IMR-90 (cell line): Measurements from ENCODE around the gene SIRT2. TPM values are rescaled to one million over a fixed set of nuclear protein-coding genes. Genes with fewer than 3 reads are reported as not detected.

Experiments used
- ATAC-seq: fragments of 200-7000 bp; cut with Tn5 transposase; 2 replicates; pipeline ENCODE4 v1.9.1; 2020; ENCODE audit warnings: low read depth, mild to moderate bottlenecking, moderate library complexity
- BruUV-seq: library from RNA; stranded (reverse); fragments of 400-500 nt; replicated peaks from 2 replicates; lab custom pipeline; 2021; lab: Mats Ljungman, UMichigan
- CTCF ChIA-PET: fragments of 300-600 bp; formaldehyde crosslinking; extraction: SDS; loops from one replicate; lab custom pipeline; 2021; ENCODE audit warnings: antibody characterized with exemption; lab: Yijun Ruan, JAX
- POLR2A ChIA-PET: fragments of 300-600 bp; sonication (Branson Sonifier 250); formaldehyde crosslinking; loops from one replicate; lab custom pipeline; 2022; ENCODE audit warnings: antibody characterized with exemption; ENCODE audit not compliant: unreplicated experiment; lab: Charles Lee
- DNase-seq: peaks from one replicate; pipeline ENCODE4 v3.0.0; 2013
- H2AFZ ChIP-seq: replicated peaks from 2 replicates; pipeline ENCODE3; 2013; ENCODE audit warnings: low read length, mild to moderate bottlenecking; ENCODE audit not compliant: poor library complexity
- H2AK5ac ChIP-seq: 2 replicates; pipeline ENCODE4 v1.6.1; 2013; ENCODE audit warnings: low read depth, low read length, inconsistent platforms
- H2AK9ac ChIP-seq: replicated peaks from 2 replicates; pipeline ENCODE3; 2013; ENCODE audit warnings: mild to moderate bottlenecking, low read depth, low read length, moderate library complexity; ENCODE audit not compliant: poor library complexity
- H2BK120ac ChIP-seq: 2 replicates; pipeline ENCODE4 v1.6.1; 2013; ENCODE audit warnings: low read depth, low read length, inconsistent platforms
- H2BK15ac ChIP-seq: 3 replicates; pipeline ENCODE4 v1.6.1; 2013; ENCODE audit warnings: low read depth, low read length, inconsistent platforms
- H2BK20ac ChIP-seq: 2 replicates; pipeline ENCODE4 v1.6.1; 2013; ENCODE audit warnings: low read depth, mild to moderate bottlenecking, inconsistent platforms, low read length, moderate library complexity
- H2BK5ac ChIP-seq: 2 replicates; pipeline ENCODE4 v1.6.1; 2013; ENCODE audit warnings: mild to moderate bottlenecking, low read depth, low read length, inconsistent platforms; ENCODE audit not compliant: poor library complexity, severe bottlenecking
- H3K14ac ChIP-seq: replicated peaks from 2 replicates; pipeline ENCODE4 v1.6.1; 2013; ENCODE audit warnings: low read depth, low read length, inconsistent platforms
- H3K18ac ChIP-seq: 2 replicates; pipeline ENCODE4 v1.6.1; 2013; ENCODE audit warnings: low read depth, low read length, control low read depth
- H3K23ac ChIP-seq: 2 replicates; pipeline ENCODE4 v1.6.1; 2013; ENCODE audit warnings: low read depth, low read length, inconsistent platforms
- H3K27ac ChIP-seq: 2 replicates; pipeline ENCODE4 v1.5.1; 2013; ENCODE audit warnings: mild to moderate bottlenecking, control low read depth, low read length; ENCODE audit not compliant: insufficient read depth
- H3K27me3 ChIP-seq: 2 replicates; pipeline ENCODE4 v1.6.1; 2013; ENCODE audit warnings: low read length; ENCODE audit not compliant: control insufficient read depth, insufficient read depth
- H3K36me3 ChIP-seq: 2 replicates; pipeline ENCODE4 v1.6.1; 2013; ENCODE audit warnings: low read length, mixed read lengths; ENCODE audit not compliant: control insufficient read depth, insufficient read depth
- H3K4ac ChIP-seq: 2 replicates; pipeline ENCODE4 v1.6.1; 2013; ENCODE audit warnings: low read depth, low read length, inconsistent platforms
- H3K4me1 ChIP-seq: 2 replicates; pipeline ENCODE4 v1.6.1; 2013; ENCODE audit warnings: low read length, mixed read lengths; ENCODE audit not compliant: control insufficient read depth, insufficient read depth
- H3K4me2 ChIP-seq: 2 replicates; pipeline ENCODE4 v1.6.1; 2013; ENCODE audit warnings: low read depth, mild to moderate bottlenecking, control low read depth, low read length, moderate library complexity
- H3K4me3 ChIP-seq: 2 replicates; pipeline ENCODE4 v1.5.1; 2013; ENCODE audit warnings: low read depth, mild to moderate bottlenecking, control low read depth, low read length, moderate library complexity; ENCODE audit not compliant: insufficient read depth
- H3K56ac ChIP-seq: 2 replicates; pipeline ENCODE4 v1.6.1; 2013; ENCODE audit warnings: low read length, inconsistent platforms; ENCODE audit not compliant: insufficient read depth; ENCODE audit errors: extremely low read depth
- H3K79me1 ChIP-seq, 2 experiments: 2 replicates each; pipeline ENCODE4 v1.6.1; 2013; ENCODE audit warnings: low read length in 2 of 2, inconsistent platforms in 1 of 2, low read depth in 1 of 2
- H3K9ac ChIP-seq: 2 replicates; pipeline ENCODE4 v1.6.1; 2013; ENCODE audit warnings: low read depth, low read length, control low read depth
- H3K9me1 ChIP-seq: 2 replicates; pipeline ENCODE4 v1.6.1; 2013; ENCODE audit warnings: low read length, inconsistent platforms; ENCODE audit not compliant: insufficient read depth
- H3K9me3 ChIP-seq: 2 replicates; pipeline ENCODE4 v1.6.1; 2013; ENCODE audit warnings: low read length; ENCODE audit not compliant: control insufficient read depth, insufficient read depth
- H4K20me1 ChIP-seq: 2 replicates; pipeline ENCODE4 v1.6.1; 2013; ENCODE audit warnings: low read length, inconsistent platforms; ENCODE audit not compliant: insufficient read depth
- H4K5ac ChIP-seq: 2 replicates; pipeline ENCODE4 v1.6.1; 2013; ENCODE audit warnings: mild to moderate bottlenecking, low read depth, low read length, control low read depth
- H4K8ac ChIP-seq, 2 experiments: 2 replicates each; pipeline ENCODE4 v1.6.1; 2013; ENCODE audit warnings: low read depth in 2 of 2, low read length in 2 of 2, control low read depth in 1 of 2, inconsistent platforms in 1 of 2
- H4K91ac ChIP-seq: 2 replicates; pipeline ENCODE4 v1.6.1; 2013; ENCODE audit warnings: low read depth, low read length, inconsistent platforms; ENCODE audit not compliant: insufficient read depth
- BHLHE40 ChIP-seq: fragments of 150-350 bp; IDR thresholded peaks from 2 replicates; pipeline ENCODE4 v1.6.1; 2016; ENCODE audit warnings: mild to moderate bottlenecking, low read depth, low read length
- CEBPB ChIP-seq: IDR thresholded peaks from 2 replicates; pipeline ENCODE4 v1.6.1; 2012; ENCODE audit warnings: low read depth, low read length, improper control_type of control experiment
- CHD1 ChIP-seq: IDR thresholded peaks from 2 replicates; pipeline ENCODE4 v1.6.1; 2012; ENCODE audit warnings: low read depth, low read length, improper control_type of control experiment
- FOS ChIP-seq: fragments of 150-350 bp; IDR thresholded peaks from 2 replicates; pipeline ENCODE4 v1.6.1; 2016; ENCODE audit warnings: low read depth, low read length
- MAFK ChIP-seq: IDR thresholded peaks from 2 replicates; pipeline ENCODE4 v1.6.1; 2012; ENCODE audit warnings: low read depth, low read length, improper control_type of control experiment
- MAZ ChIP-seq: IDR thresholded peaks from 2 replicates; pipeline ENCODE4 v1.6.1; 2012; ENCODE audit warnings: low read depth, mild to moderate bottlenecking, low read length, improper control_type of control experiment, moderate library complexity, borderline replicate concordance
- MXI1 ChIP-seq: IDR thresholded peaks from 2 replicates; pipeline ENCODE4 v1.6.1; 2012; ENCODE audit warnings: low read depth, mild to moderate bottlenecking, low read length, moderate library complexity, borderline replicate concordance
- NFE2L2 ChIP-seq: fragments of 150-350 bp; IDR thresholded peaks from 2 replicates; pipeline ENCODE4 v1.6.1; 2016; ENCODE audit warnings: low read depth, mild to moderate bottlenecking, low read length
- POLR2A ChIP-seq: IDR thresholded peaks from 2 replicates; pipeline ENCODE4 v1.6.1; 2012; ENCODE audit warnings: mild to moderate bottlenecking, low read depth, low read length
- RCOR1 ChIP-seq: IDR thresholded peaks from 2 replicates; pipeline ENCODE4 v1.6.1; 2012; ENCODE audit warnings: mild to moderate bottlenecking, low read length, improper control_type of control experiment; ENCODE audit not compliant: insufficient replicate concordance
- RFX5 ChIP-seq: IDR thresholded peaks from 2 replicates; pipeline ENCODE4 v1.8.0; 2012; ENCODE audit warnings: low read depth, mild to moderate bottlenecking, low read length, moderate library complexity
- SMC3 ChIP-seq: fragments of 150-350 bp; IDR thresholded peaks from 2 replicates; pipeline ENCODE4 v1.6.1; 2016; ENCODE audit warnings: low read depth, mild to moderate bottlenecking, antibody characterized with exemption, low read length, moderate library complexity
- WGBS, 2 experiments: methylation state at CpG; one replicate each; pipeline versions ENCODE4 v1.1.5 to v1.1.7; 2013; ENCODE audit warnings: missing lambda C conversion rate in 2 of 2; ENCODE audit not compliant: insufficient read length in 1 of 2; ENCODE audit errors: extremely low coverage in 2 of 2; 5-methylcytosine and 5-hydroxymethylcytosine counted together
- dilution Hi-C: fragments of 300-500 bp; cut with HindIII; formaldehyde crosslinking; loops from one replicate; pipeline ENCODE4 v1.14.3; 2018; ENCODE audit warnings: low sequenced_read_pairs; ENCODE audit not compliant: unreplicated experiment
- in situ Hi-C: fragments of 300-500 bp; cut with MboI; formaldehyde crosslinking; loops from 3 replicates; pipeline ENCODE4 v1.14.3; 2019; ENCODE audit warnings: low sequenced_read_pairs, inconsistent platforms, mixed read lengths
- intact Hi-C: fragments of 100-400 bp; cut with micrococcal nuclease; formaldehyde crosslinking; loops from 2 replicates; pipeline ENCODE4 v1.10.0; 2022
- polyA plus RNA-seq, 3 experiments: library from polyadenylated mRNA; depleted of rRNA; stranded (reverse); fragments of >200 nt; gene quantifications; 2 replicates each; pipeline ENCODE4 v1.2.3, GENCODE V29; 2012; ENCODE audit warnings: low replicate concordance in 1 of 3
- total RNA-seq: library from RNA; depleted of rRNA; stranded (reverse); fragments of >200 nt; gene quantifications from 2 replicates; pipeline ENCODE4 v1.2.3, GENCODE V29; 2012
- TF ChIP-seq, protein P1 (sequence below): conservative IDR thresholded peaks from 2 replicates; pipeline ENCODE4 v1.5.1; 2012; ENCODE audit warnings: mild to moderate bottlenecking, low read depth, low read length, improper control_type of control experiment

Gene SIRT2
- total and polyA plus RNA-seq, 2 of the 4 experiments (the other 2 are of a cell fraction): 43.0 to 50.0 TPM

GRCh38 chr19:38939957-38940356 lies 40.5 kb upstream of the SIRT2 start:
- DNase-seq (no peak), ATAC-seq (no peak)
- H3K9me3 ChIP-seq: no peaks in the 10 kb centered on the region
- no peak overlapping the region for H3K4ac ChIP-seq
- POLR2A ChIA-PET: no interaction called here
- no peak overlapping the region for H2BK15ac ChIP-seq
- H3K4me1 ChIP-seq: no peaks in the 10 kb centered on the region
- H2AK5ac ChIP-seq: no peak overlapping the region
- H3K36me3 ChIP-seq: peaks cover 6% of the 10 kb centered on the region
- H3K4me3 ChIP-seq: no peak overlapping the region
- no peak for TF ChIP-seq MXI1
- no peak for TF ChIP-seq SMC3
- no peak for TF ChIP-seq NFE2L2
- no peak for TF ChIP-seq RFX5
- no peak for TF ChIP-seq CHD1
- TF ChIP-seq BHLHE40: no peak
- TF ChIP-seq FOS: no peak
- TF ChIP-seq POLR2A: no peak
- no peak for TF ChIP-seq CEBPB
- no peak for TF ChIP-seq MAZ
- TF ChIP-seq, protein P1, sequence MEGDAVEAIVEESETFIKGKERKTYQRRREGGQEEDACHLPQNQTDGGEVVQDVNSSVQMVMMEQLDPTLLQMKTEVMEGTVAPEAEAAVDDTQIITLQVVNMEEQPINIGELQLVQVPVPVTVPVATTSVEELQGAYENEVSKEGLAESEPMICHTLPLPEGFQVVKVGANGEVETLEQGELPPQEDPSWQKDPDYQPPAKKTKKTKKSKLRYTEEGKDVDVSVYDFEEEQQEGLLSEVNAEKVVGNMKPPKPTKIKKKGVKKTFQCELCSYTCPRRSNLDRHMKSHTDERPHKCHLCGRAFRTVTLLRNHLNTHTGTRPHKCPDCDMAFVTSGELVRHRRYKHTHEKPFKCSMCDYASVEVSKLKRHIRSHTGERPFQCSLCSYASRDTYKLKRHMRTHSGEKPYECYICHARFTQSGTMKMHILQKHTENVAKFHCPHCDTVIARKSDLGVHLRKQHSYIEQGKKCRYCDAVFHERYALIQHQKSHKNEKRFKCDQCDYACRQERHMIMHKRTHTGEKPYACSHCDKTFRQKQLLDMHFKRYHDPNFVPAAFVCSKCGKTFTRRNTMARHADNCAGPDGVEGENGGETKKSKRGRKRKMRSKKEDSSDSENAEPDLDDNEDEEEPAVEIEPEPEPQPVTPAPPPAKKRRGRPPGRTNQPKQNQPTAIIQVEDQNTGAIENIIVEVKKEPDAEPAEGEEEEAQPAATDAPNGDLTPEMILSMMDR: no peak
- no peak for TF ChIP-seq RCOR1
- TF ChIP-seq MAFK: no peak
- dilution Hi-C loops (no loop called here), intact Hi-C loops (no loop called here), in situ Hi-C loops (loop anchor here (25.0 kb wide), 1 partner anchor 528 kb away; the partner anchor contains the start of gene FAM98C)
- no peak overlapping the region for H3K4me2 ChIP-seq
- H3K79me1 ChIP-seq: 0 out of 4 replicates have a peak, but pooled peaks cover 0 to under 1% of the 10 kb centered on the region in 2 experiments
- no peak overlapping the region for H3K9ac ChIP-seq
- no peak overlapping the region for H2BK120ac ChIP-seq
- H2AFZ ChIP-seq: no peak overlapping the region
- no peak overlapping the region for H2AK9ac ChIP-seq
- no peak overlapping the region for H3K27ac ChIP-seq
- H3K56ac ChIP-seq: no peak overlapping the region
- H2BK5ac ChIP-seq: no peak overlapping the region
- CTCF ChIA-PET: interaction anchor here (1.3 kb wide), 1 partner anchor 9 kb away, joined by 3 read pairs; the partner anchor contains the start of genes MRPS12 and SARS2
- 77% methylated on average over 5 of the region's 5 CpGs; no CpG with 5 or more reads in 1 of the 2 experiments for WGBS, 2 experiments
- no peak overlapping the region for H4K8ac ChIP-seq
- no peak overlapping the region for H4K91ac ChIP-seq
- H3K18ac ChIP-seq: no peak overlapping the region
- no peaks in the 10 kb centered on the region for H3K27me3 ChIP-seq
- no peak overlapping the region for H3K14ac ChIP-seq
- BruUV-seq: no TSS peak
- no peak overlapping the region for H2BK20ac ChIP-seq
- 0 out of 2 replicates have a peak, but pooled peaks cover 4% of the 10 kb centered on the region for H3K9me1 ChIP-seq
- H4K5ac ChIP-seq: no peak overlapping the region
- no peaks in the 10 kb centered on the region for H4K20me1 ChIP-seq
- H3K23ac ChIP-seq: no peak overlapping the region
